ENCODE data around the gene TSPAN7.

GRCh38 chrX:38726612-38727011, 165.3 kb downstream of the TSPAN7 start:
- no peak for TF ChIP-seq CTCF (IDR thresholded peaks at IDR 0.05; ENCODE audit: insufficient read depth, low read depth, low read length)
- TF ChIP-seq EZH2 (IDR thresholded peaks at IDR 0.05; ENCODE audit: insufficient read depth, low read length), result no peak

Measured in astrocyte (in vitro differentiated cells and primary cell).